ENCODE measurements around the gene GMDS.

GMDS gene

GRCh38 chr6:1987640-1988039 is 257.8 kb downstream of the GMDS start:
- DNase-seq (ENCODE audit: low spot score), result no peak

DNA sequence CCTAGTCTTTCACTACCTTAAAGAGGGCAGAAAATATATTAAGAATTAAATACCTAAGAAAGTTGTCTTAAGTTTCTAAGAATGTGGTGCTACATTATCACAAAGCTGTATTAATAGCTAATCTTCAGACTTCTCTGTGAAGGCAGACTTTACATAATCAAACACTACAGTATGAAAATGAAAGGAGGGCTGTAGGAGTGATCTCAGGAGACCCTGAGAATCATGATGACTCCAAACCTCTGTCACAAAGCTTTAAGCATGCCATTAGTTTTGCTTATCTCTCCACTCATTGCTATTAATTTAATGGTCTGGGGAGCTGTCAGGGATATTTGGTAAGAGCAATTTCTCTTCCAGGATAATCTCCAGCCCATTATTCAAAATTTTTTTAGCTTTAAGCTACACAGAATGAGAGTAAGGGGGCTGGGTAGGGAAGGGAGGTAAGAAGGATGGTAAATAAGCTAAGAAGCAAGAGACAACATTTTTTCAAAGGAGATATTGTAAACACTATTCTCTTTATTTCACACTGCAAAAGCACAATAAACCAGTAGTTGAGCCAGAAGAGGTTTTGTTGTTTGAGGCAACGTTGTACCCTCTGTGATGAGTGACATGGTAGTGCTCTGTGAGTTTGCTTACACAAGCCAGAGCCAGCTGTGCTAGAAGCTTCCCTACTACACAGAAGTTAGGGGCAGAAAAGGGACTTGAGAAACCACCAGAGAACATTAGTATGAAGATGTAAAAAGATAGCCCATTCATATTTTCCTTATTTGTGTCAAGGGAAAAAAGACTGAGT is 258.8 kb downstream of the GMDS start:
- DNase-seq (ENCODE audit: low spot score), result no peak

- no peak for DNase-seq (ENCODE audit: low spot score)
Measured at GRCh38 chr6:1984346-1984994, 260.9 kb downstream of the GMDS start.

DNA sequence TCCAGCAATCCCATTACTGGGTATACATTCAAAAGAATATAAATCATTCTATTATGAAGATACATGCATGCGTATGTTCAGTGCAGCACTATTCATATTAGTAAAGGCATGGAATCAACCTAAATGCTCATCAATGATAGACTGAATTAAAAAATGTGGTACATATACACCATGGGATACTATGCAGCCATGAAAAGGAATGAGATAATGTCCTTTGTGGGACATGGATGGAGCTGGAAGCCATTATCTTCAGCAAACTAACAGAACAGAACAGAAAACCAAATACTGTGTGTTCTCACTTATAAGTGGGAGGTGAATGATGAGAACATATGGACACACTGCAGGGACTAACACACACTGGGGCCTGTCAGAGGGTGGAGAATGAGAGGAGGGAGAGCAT is 261.6 kb downstream of the GMDS start:
- no peak for DNase-seq (ENCODE audit: low spot score)

DNA sequence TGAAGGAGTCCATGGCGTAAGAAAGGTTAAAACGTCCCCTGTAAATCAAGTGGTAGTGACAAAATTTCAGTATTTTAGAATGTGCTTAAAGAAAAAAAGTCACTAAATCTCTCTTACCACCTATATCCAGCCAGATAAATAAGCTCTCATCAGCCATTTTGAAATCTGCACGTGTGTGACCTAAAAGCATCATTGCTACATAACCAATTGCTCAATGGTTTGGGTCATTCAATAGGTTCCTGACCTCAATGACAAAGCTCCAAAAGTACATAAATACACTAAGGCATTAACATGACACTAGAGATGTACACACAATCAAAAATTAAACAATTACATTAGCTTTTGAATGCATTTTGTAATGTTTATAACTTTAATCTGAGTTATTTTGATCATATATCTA is 272.4 kb downstream of the GMDS start:
- DNase-seq (ENCODE audit: low spot score), result no peak

- no peak for DNase-seq (ENCODE audit: low spot score)
Measured at GRCh38 chr6:1971612-1972011, 273.8 kb downstream of the GMDS start.

DNA sequence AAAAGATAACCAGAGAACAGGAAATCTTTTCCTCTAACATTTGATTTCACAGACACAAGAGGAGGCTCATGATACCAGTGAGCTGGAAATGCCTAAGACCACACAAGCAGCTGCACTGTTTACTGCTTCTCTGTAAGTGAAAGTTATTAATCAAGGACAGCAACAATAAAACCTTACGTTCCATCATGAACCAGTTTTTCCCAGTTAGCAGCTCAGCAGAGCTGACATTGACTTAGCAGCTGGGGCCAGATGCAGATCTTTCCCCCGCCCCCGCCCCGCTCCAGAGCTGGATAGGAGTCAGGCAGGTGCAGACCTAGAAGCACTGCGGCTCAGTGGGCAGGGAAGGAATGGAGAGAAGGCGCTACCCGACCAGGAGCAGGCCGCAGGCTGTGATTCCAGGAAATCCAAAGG is 275.2 kb downstream of the GMDS start:
- no peak for DNase-seq (ENCODE audit: low spot score)

- DNase-seq (ENCODE audit: low spot score), result no peak
Measured at GRCh38 chr6:1966713-1967112, 278.7 kb downstream of the GMDS start.

DNA sequence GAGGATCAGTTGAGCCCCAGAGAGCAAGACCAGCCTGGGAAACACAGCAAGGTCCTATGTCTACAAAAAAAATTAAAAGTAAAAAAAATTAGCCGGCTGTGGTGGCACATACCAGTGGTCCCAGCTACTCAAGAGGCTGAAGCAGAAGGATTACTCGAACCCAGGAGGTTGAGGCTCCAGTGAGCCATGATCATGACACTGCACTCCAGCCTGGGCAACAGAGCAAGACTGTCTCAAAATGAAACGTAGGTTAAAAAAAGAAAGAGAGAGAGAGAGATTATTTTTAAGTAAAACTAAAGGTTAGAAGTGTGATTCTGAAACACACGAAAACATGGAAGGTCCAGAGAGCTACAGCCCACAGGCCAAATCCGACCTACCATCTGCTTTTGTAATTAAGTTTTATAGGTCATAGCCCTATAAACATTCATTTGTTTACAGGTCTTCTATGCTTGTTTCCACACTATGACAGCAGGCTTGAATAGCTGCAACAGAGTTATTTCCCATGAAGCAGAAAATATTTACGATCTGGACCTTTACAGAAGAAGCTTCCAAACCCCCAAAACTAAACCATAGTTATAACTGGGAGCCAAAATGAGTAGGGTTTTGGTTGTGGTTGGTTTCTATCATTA is 279.7 kb downstream of the GMDS start:
- DNase-seq (ENCODE audit: low spot score), result no peak

GRCh38 chr6:1963596-1963995 is 281.8 kb downstream of the GMDS start:
- DNase-seq (ENCODE audit: low spot score), result no peak

DNA sequence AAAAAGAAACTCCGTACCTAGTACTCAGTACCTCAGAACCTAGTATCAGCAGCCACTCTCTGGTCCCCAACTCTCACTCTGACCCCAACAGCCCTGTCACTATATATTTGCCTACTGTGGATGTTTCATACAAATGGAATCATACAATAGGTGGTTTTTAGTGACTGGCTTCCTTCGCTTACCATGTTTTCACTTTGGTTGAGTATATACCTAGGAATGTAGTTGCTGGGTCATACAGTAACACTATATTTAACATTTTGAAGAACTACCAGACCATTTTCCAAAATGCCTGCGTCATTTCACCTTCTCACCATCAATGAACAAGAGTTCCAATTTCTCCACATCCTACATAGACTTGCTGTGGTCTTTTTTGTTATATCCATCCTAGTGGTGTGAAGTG is 283.2 kb downstream of the GMDS start:
- no peak for DNase-seq (ENCODE audit: low spot score)

DNA sequence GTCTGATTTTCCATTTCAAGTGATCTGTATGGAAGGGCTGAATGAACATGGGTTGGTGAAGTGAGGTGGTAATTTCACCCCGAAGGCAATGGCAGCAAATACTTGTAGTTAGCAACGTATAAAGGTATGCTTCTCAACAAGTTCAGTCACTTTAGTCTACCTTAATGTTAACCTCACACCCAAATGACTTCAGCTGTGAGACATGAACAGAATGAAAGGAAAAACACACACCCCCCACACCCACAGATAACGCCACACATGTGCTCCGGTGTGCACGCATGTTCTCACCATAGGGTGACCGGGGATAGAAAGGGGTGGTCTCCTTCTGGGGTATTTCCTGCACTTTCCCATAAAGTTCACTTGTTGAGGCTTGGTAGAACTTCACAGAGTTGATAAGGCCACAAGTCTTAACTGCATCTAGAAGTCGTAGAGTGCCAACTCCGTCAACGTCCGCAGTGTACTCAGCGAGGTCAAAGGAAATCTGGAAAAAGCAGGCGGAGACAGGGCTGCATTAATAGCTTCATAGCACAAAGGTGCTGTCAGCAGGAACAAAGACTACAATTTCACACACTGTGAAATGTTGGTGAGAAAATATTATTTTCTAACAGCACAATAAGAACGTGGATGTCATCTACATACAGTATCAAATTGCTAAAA is 284.8 kb downstream of the GMDS start:
- no peak for DNase-seq (ENCODE audit: low spot score)

DNA sequence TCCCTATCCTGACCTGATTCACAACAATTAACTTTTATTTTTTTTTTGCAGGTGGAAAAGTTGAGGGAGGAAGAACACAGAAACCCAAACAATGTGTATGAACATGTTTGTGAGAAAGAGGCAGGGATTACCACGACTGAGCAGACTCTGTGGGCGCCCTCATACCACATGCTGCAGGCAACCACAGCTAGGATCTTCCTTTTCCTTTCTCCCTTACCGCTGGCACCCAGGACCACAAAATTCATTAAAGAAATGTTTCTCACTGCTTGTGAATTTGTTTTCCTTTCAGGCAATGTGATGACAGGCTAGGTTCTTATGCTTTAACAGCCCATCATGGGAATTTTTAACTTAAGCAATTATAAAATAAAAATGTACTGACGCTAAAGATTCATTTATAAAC is 287.1 kb downstream of the GMDS start:
- no peak for DNase-seq (ENCODE audit: low spot score)

- DNase-seq (ENCODE audit: low spot score), result no peak
Measured at GRCh38 chr6:1957746-1958145, 287.7 kb downstream of the GMDS start.

GRCh38 chr6:1952740-1953360 is 292.6 kb downstream of the GMDS start:
- no peak for DNase-seq (ENCODE audit: low spot score)

GRCh38 chr6:1950631-1951030 is 294.8 kb downstream of the GMDS start:
- no peak for DNase-seq (ENCODE audit: low spot score)

- DNase-seq (ENCODE audit: low spot score), result no peak
Measured at GRCh38 chr6:1949538-1949937, 295.9 kb downstream of the GMDS start.

- no peak for DNase-seq (ENCODE audit: low spot score)
Measured at GRCh38 chr6:1947922-1948321, 297.5 kb downstream of the GMDS start.

DNA sequence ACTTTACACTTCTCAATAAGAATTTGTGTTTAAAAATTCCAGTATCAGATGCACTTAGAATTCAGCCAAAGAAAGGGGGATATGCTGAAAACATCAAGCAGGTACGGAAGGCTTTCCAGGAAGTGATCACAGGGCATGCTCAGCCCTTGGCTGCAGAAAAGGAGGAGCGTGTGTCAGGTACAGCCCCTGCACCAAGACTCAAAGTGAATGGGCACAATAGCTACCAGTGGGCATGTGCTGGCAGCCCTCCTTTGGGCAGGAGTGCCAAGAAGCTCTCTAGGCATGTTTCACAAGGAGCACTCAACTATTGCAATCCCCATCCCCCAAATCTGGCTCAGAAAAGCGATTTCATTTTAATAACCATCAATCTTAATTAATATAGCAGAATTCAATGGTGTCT is 298.8 kb downstream of the GMDS start:
- no peak for DNase-seq (ENCODE audit: low spot score)

- DNase-seq (ENCODE audit: low spot score), result no peak
Measured at GRCh38 chr6:1945235-1945832, 300.1 kb downstream of the GMDS start.

DNA sequence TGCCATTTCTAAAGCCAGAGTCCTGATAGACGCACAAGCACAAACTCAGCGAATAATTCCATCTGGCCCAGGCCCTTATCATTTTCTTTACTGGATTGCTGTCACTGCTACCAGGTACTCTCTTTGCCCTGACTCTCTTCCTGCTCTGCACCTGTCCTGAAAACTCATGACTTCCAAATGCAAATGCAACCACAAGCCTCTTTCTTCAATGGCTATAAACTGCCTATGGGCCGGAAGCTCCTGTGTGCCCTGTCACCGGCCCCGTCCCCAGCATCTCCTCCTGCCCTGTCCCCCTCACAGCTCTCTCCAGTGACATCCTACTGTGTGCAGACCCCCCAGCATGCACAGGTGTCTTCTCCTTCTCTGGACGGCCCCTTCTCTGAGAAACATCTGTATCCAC is 302.6 kb downstream of the GMDS start:
- no peak for DNase-seq (ENCODE audit: low spot score)

- no peak for DNase-seq (ENCODE audit: low spot score)
Measured at GRCh38 chr6:1941534-1941933, 303.9 kb downstream of the GMDS start.
